Subcutaneous abdominal adipose tissue (tissue), 5 donors: ENCODE data around the gene PIGU.

ENCODE experiments used
- H3K27ac ChIP-seq: one replicate; pipeline ENCODE4 v1.7.0; 2013; ENCODE audit warnings: low read depth, mild to moderate bottlenecking, inconsistent platforms, low read length, moderate library complexity
- H3K27me3 ChIP-seq, 5 donors: one replicate each; pipeline ENCODE4 v1.7.0; 2013; ENCODE audit warnings: low read length in 5 of 5, inconsistent platforms in 1 of 5; ENCODE audit not compliant: control insufficient read depth in 5 of 5, insufficient read depth in 4 of 5
- H3K36me3 ChIP-seq, 5 donors: one replicate each; pipeline ENCODE4 v1.7.0; 2013; ENCODE audit warnings: low read length in 5 of 5; ENCODE audit not compliant: control insufficient read depth in 5 of 5, insufficient read depth in 5 of 5
- H3K4me1 ChIP-seq, 5 donors: one replicate each; pipeline ENCODE4 v1.7.0; 2013; ENCODE audit warnings: low read length in 5 of 5, mild to moderate bottlenecking in 3 of 5, moderate library complexity in 1 of 5; ENCODE audit not compliant: control insufficient read depth in 5 of 5, insufficient read depth in 5 of 5
- H3K4me3 ChIP-seq, 5 donors: one replicate each; pipeline ENCODE4 v1.7.0; 2013; ENCODE audit warnings: low read length in 5 of 5, low read depth in 1 of 5
- H3K9ac ChIP-seq, 5 donors: one replicate each; pipeline ENCODE4 v1.7.0; 2013; ENCODE audit warnings: low read length in 5 of 5, mild to moderate bottlenecking in 4 of 5, moderate library complexity in 3 of 5
- H3K9me3 ChIP-seq, 5 donors: one replicate each; pipeline ENCODE4 v1.7.0; 2013; ENCODE audit warnings: low read length in 5 of 5; ENCODE audit not compliant: control insufficient read depth in 5 of 5
- donor health status: healthy.
- donor health status: healthy.
- donor health status: healthy.
- donor health status: healthy.
- donor health status: healthy.

The PIGU gene

DNA sequence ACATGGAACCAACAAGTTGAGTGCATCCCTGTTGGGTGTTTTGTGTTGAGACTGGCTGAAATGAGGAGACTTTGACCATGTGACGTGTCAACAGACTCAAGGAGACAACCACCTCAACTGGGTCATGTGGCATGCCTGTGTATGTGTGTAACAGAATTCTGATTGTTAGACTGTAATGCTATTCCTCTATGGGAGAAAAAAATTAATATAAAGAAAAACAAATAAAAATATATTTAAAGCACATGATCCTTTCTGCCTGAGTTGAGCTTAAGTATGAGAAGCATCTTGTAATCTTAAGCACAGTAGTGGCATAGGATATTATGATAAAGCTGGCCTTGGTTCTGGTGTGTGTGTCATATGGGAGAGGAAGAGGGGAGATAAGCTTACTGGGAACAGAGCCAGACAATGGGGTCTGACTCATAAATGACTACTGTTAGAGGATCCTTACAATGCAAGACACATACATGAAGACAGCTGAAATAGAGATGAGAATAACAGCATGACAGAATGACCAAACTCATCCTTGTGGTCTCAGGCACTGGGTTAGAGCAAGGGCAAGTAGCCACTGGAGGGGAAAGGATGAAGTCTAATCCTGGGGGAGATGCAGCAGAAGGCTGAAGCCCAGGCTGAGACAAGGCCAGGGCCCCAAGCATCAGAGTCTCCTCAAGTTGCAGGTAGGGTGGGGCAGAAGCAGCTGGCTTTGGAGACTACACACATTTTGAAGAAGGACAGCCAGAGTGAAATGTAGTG is 36.5 kb upstream of the PIGU start:
- peaks cover 11 to 58% (median 29%) of the 10 kb centered on the region in 5 donors for H3K36me3 ChIP-seq
- no peak overlapping the region for H3K27ac ChIP-seq
- no peak overlapping the region for H3K4me3 ChIP-seq
- H3K9ac ChIP-seq = no peak overlapping the region
- no peaks in the 10 kb centered on the region for H3K9me3 ChIP-seq
- no peaks in the 10 kb centered on the region for H3K27me3 ChIP-seq
- peaks cover 0 to 22% (median 18%) of the 10 kb centered on the region in 5 donors for H3K4me1 ChIP-seq

GRCh38 chr20:34712525-34713192 is 35.8 kb upstream of the PIGU start:
- Histone ChIP-seq H3K27me3 (no peaks in the 10 kb centered on the region), H3K36me3 (peaks cover 9 to 56% (median 29%) of the 10 kb centered on the region in 5 donors), H3K4me1 (peaks cover 0 to 22% (median 19%) of the 10 kb centered on the region in 5 donors), H3K9me3 (no peaks in the 10 kb centered on the region), H3K9ac (no peak overlapping the region), H3K4me3 (no peak overlapping the region), H3K27ac (no peak overlapping the region)

DNA sequence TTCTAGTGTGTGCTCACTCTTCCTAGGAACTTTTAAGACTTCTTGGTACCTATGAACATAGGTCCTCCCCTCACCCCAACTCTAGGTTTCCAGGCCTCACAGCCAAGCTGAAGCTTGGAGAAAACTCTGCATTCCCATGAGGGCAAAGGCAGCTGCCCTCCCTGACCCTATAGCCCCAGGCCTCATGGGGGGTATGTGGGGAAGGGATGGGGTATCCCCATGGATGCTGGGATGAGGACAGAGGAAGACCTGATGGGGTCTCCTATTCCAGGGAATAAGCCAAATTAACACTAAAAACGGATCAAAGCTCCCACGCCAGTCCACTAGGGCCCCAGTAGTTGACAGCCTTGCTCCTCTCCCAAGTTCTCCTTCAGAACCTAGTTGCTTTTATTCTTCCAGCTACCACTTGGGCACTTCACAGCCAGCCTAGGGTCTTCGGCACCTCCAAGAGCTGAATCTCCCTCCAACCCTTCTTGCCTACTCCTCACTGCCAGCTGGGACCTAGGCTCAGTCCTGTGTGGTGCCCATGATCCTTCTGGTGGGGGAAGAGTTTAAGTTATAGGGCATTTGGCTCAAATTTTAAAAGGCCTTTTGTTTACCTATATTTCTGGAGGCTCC is 35.0 kb upstream of the PIGU start:
- Histone ChIP-seq H3K4me1 (peaks cover 0 to 22% (median 19%) of the 10 kb centered on the region in 5 donors), H3K27ac (no peak overlapping the region), H3K27me3 (no peaks in the 10 kb centered on the region), H3K9me3 (no peaks in the 10 kb centered on the region), H3K4me3 (no peak overlapping the region), H3K9ac (no peak overlapping the region), H3K36me3 (peaks cover 9 to 53% (median 29%) of the 10 kb centered on the region in 5 donors)

DNA sequence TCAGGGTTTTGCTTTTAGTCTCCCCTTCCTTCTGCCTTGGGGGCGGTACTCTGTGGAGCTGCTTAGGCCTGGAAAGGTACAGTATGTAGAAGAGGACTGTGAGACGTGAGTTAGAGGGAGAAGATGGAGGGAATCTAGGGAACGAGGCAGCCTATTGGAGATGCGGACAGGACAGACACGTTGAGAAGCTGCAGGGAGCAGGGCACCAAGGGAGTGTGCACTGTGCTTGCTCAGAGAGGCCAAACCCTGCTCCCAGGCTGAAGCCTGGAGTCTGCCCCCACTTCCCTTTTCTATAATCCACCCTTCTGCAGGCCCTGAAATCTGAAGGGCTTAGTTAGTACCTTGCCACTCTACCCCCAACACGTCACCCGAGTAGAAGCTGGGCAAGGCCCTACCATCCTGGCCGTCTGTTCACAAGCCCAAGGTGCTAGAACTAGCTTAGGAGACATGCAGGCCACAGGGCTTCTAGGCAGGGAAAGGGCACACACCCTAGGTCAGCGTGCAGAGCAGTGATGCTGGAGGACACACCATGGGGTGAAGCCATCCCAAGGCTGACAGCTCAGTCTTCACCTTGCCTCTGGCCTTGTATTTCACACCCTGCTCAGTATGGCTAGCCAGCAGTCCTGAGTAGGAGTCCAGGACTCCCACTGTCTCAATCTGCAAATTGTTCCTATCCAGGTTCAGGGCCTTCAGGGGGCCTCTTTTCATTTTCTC is 34.1 kb upstream of the PIGU start:
- peak overlapping the region in 1 of 5 donors; percentile 72 for H3K9ac ChIP-seq
- H3K4me3 ChIP-seq = no peak overlapping the region
- peaks cover 9 to 47% (median 26%) of the 10 kb centered on the region in 5 donors for H3K36me3 ChIP-seq
- H3K9me3 ChIP-seq = no peaks in the 10 kb centered on the region
- H3K27me3 ChIP-seq = no peaks in the 10 kb centered on the region
- H3K27ac ChIP-seq = no peak overlapping the region
- peaks cover 0 to 23% (median 19%) of the 10 kb centered on the region in 5 donors for H3K4me1 ChIP-seq

- H3K27ac ChIP-seq = peak overlapping the region; percentile 90
- peak overlapping the region in 3 of 5 donors; percentile 5 to 72 (median 9) for H3K9ac ChIP-seq
- no peaks in the 10 kb centered on the region for H3K27me3 ChIP-seq
- H3K9me3 ChIP-seq = no peaks in the 10 kb centered on the region
- peak overlapping the region in 3 of 5 donors; percentile 58 to 80 (median 72) for H3K4me3 ChIP-seq
- H3K4me1 ChIP-seq = peaks cover 0 to 29% (median 22%) of the 10 kb centered on the region in 5 donors
- H3K36me3 ChIP-seq = peaks cover 9 to 42% (median 25%) of the 10 kb centered on the region in 5 donors
These were observed 33.6 kb upstream of the PIGU start for GRCh38 chr20:34710568-34710839.

DNA sequence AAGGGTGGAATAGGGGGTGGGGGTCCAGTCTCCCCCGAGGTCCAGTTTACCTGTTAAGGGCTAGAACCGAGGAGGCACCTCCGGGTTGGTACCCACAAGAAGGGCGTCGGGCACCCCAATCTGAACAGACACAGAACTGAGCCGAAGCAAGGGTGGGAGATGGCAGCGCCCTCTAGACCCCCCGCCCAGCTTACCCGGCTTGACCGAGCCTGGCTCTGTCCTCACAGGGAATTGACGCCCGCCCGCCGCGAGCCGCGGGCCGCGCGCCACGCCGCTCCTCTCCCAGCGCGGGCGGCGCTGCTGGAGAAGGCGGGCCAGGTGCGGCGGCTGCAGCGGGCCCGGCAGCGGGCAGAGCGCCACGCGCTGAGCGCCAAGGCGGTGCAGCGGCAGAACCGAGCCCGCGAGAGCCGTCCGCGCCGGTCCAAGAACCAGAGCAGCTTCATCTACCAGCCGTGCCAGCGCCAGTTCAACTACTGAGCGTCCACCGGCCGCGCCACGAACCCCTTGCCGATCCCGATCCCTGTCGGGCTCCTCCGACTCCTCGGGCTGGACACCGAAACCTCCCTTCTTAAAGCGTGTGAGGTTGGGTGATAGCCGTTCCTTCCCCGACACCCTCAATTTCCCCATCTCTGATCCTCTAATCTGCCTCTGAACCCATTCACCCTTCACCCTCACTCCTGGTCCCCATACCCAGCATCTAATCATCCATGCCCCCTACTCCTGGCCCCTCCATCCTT is 33.1 kb upstream of the PIGU start:
- no peaks in the 10 kb centered on the region for H3K9me3 ChIP-seq
- H3K4me3 ChIP-seq = peak overlapping the region; percentile 67 to 80 (median 73)
- peaks cover 6 to 37% (median 20%) of the 10 kb centered on the region in 5 donors for H3K36me3 ChIP-seq
- H3K9ac ChIP-seq = peak overlapping the region in 4 of 5 donors; percentile 5 to 87 (median 68)
- H3K27me3 ChIP-seq = no peaks in the 10 kb centered on the region
- H3K27ac ChIP-seq = peak overlapping the region; percentile 90
- H3K4me1 ChIP-seq = peaks cover 2 to 34% (median 27%) of the 10 kb centered on the region in 5 donors

GRCh38 chr20:34709044-34709830 is 32.3 kb upstream of the PIGU start:
- Histone ChIP-seq H3K27me3 (no peaks in the 10 kb centered on the region), H3K27ac (peak overlapping the region; percentile 90), H3K9ac (peak overlapping the region in 4 of 5 donors; percentile 64 to 87 (median 69)), H3K36me3 (peaks cover 0 to 30% (median 14%) of the 10 kb centered on the region in 5 donors), H3K4me1 (peaks cover 2 to 39% (median 31%) of the 10 kb centered on the region in 5 donors), H3K9me3 (no peaks in the 10 kb centered on the region), H3K4me3 (peak overlapping the region; percentile 67 to 80 (median 73))

DNA sequence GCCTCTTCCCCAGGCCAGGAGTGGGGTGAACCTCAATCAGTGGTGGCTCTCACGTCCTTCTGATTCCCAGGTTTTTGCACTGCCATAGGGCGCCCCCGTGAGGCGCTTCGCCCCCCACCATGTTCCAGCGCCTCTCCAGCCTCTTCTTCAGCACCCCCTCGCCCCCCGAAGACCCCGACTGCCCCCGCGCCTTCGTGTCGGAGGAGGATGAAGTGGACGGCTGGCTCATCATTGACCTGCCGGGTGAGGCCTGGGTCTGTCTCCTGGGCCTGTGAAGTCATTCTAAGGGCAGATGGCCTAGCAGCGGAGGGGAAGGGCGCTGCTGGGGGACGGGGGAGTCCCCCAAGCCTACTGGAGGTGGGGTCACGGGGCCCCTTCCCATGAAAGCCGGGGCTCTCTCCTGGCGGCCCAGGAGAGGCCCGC is 31.7 kb upstream of the PIGU start:
- H3K36me3 ChIP-seq = peaks cover 0 to 23% (median 12%) of the 10 kb centered on the region in 5 donors
- no peaks in the 10 kb centered on the region for H3K9me3 ChIP-seq
- H3K9ac ChIP-seq = peak overlapping the region in 3 of 5 donors; percentile 64 to 87 (median 65)
- no peaks in the 10 kb centered on the region for H3K27me3 ChIP-seq
- H3K4me1 ChIP-seq = peaks cover 3 to 42% (median 34%) of the 10 kb centered on the region in 5 donors
- H3K4me3 ChIP-seq = peak overlapping the region in 4 of 5 donors; percentile 72 to 80 (median 74)
- peak overlapping the region; percentile 90 for H3K27ac ChIP-seq
